ENCODE measurements around the gene KRT73. TPM values are rescaled to one million over a fixed set of nuclear protein-coding genes. Genes with fewer than 3 reads are reported as not detected.

KRT73 gene
- total and polyA plus RNA-seq, 2 of the 8 experiments (the other 6 are each of a cell fraction or from before 2014, with no cell fraction given), result not detected

- Histone ChIP-seq H3K36me3 (ENCODE audit: control insufficient read depth in 2 of 4, insufficient read depth in 4 of 4, low read length in 3 of 4) (no peaks in the 10 kb centered on the region), H3K79me2 (ENCODE audit: control insufficient read depth in 1 of 2, insufficient read depth in 2 of 2, low read length in 2 of 2) (no peaks in the 10 kb centered on the region), H2AK5ac (ENCODE audit: low read depth, low read length) (no peak overlapping the region), H3K27me3 (replicated peaks in 1 of 4; ENCODE audit: control insufficient read depth in 3 of 4, extremely low read depth in 1 of 4, insufficient read depth in 3 of 4, low read length in 3 of 4) (peaks cover 0 to 2% (median under 1%) of the 10 kb centered on the region in 4 experiments; a peak in 5 of 7 replicates), H3K4me3 (ENCODE audit: extremely low read depth in 1 of 4, insufficient read depth in 2 of 4, low read depth in 3 of 4, low read length in 4 of 4) (no peak overlapping the region), H2BK5ac (ENCODE audit: low read depth, low read length) (no peak overlapping the region), H2BK15ac (ENCODE audit: low read length) (no peak overlapping the region), H3K23ac (ENCODE audit: insufficient read length) (no peak overlapping the region), H4K91ac (replicated peaks; ENCODE audit: insufficient read length, low read length) (no peak overlapping the region), H3K18ac (ENCODE audit: extremely low read depth, low read length) (no peak overlapping the region), H2BK120ac (replicated peaks; ENCODE audit: low read depth, low read length) (no peak overlapping the region), H2BK12ac (ENCODE audit: low read depth, low read length) (no peak overlapping the region), H2BK20ac (ENCODE audit: low read length) (no peak overlapping the region), H3K4me2 (ENCODE audit: insufficient read depth in 1 of 2, low read depth in 2 of 2, low read length in 2 of 2) (no peak overlapping the region), H3K9ac (replicated peaks in 1 of 4; ENCODE audit: extremely low read depth in 1 of 4, low read depth in 3 of 4, low read length in 3 of 4) (no peak overlapping the region), H3K9me3 (ENCODE audit: insufficient read depth in 2 of 2, low read depth in 1 of 2, low read length in 1 of 2) (no peaks in the 10 kb centered on the region; a peak in 1 of 4 replicates), H3K4me1 (replicated peaks in 1 of 4; ENCODE audit: control insufficient read depth in 3 of 4, insufficient read depth in 4 of 4, low read length in 3 of 4) (peaks cover 0 to under 1% (median 0%) of the 10 kb centered on the region in 4 experiments; a peak in 1 of 7 replicates), H3K4ac (replicated peaks; ENCODE audit: insufficient read length, low read depth, low read length) (no peak overlapping the region), H3K23me2 (ENCODE audit: low read depth, low read length) (no peaks in the 10 kb centered on the region; the same call in 1 of the 2 replicates), H3K56ac (replicated peaks; ENCODE audit: insufficient read length, low read depth, low read length) (no peak overlapping the region), H3K14ac (ENCODE audit: insufficient read length) (no peak overlapping the region), H3K27ac (ENCODE audit: low read depth, low read length) (no peak overlapping the region), H4K8ac (ENCODE audit: extremely low read depth, insufficient read depth, low read length) (no peak overlapping the region), H3K79me1 (ENCODE audit: low read depth, low read length) (no peaks in the 10 kb centered on the region), H2AFZ (ENCODE audit: low read length) (no peak overlapping the region), H4K5ac (ENCODE audit: insufficient read length, low read depth, low read length) (no peak overlapping the region), H4K20me1 (replicated peaks in 1 of 2; ENCODE audit: control insufficient read depth in 1 of 2, insufficient read depth in 2 of 2, low read length in 2 of 2) (no peaks in the 10 kb centered on the region)
- DNase-seq (ENCODE audit: low read depth in 1 of 2, low spot score in 2 of 2) (peak in 1 of 2 experiments; percentile 13), FAIRE-seq (no peak)
- ChIA-PET POLR2A (ENCODE audit: partially characterized antibody) (no interaction called here), CTCF (ENCODE audit: partially characterized antibody) (interaction anchor here (1.1 to 1.5 kb wide), 4 partner anchors 8 to 274 kb away, joined by 3 to 6 read pairs (median 4); no protein-coding TSS in a partner anchor)
- WGBS, 2 experiments (ENCODE audit: extremely low coverage in 1 of 2, insufficient coverage in 1 of 2, insufficient read length in 1 of 2, insufficient replicate concordance in 2 of 2, low coverage in 1 of 2, low lambda C conversion rate in 2 of 2, missing lambda C conversion rate in 1 of 2), result 95% methylated on average over 1 of the region's 1 CpG; no CpG with 5 or more reads in 1 of the 2 experiments
- TF ChIP-seq ASH2L (IDR thresholded peaks at IDR 0.05; ENCODE audit: low read length) (no peak), POLR2A (IDR thresholded peaks at IDR 0.05; ENCODE audit: control extremely low read depth in 1 of 2, low read depth in 2 of 2, low read length in 2 of 2) (no peak), EP300 (IDR thresholded peaks at IDR 0.05; ENCODE audit: borderline replicate concordance in 1 of 2, low read depth in 2 of 2, low read length in 2 of 2) (no peak), RFX5 (IDR thresholded peaks at IDR 0.05; ENCODE audit: borderline replicate concordance, low read depth, low read length) (no peak), SP1 (IDR thresholded peaks at IDR 0.05; ENCODE audit: low read depth, low read length) (no peak), TBP (IDR thresholded peaks at IDR 0.05; ENCODE audit: low read depth, low read length) (no peak), MAFK (IDR thresholded peaks at IDR 0.05; ENCODE audit: low read depth, low read length) (no peak), SIX5 (IDR thresholded peaks at IDR 0.05; ENCODE audit: low read depth, low read length) (no peak), HDAC6 (IDR thresholded peaks at IDR 0.05; ENCODE audit: low read depth, low read length) (no peak), SUZ12 (IDR thresholded peaks at IDR 0.05; ENCODE audit: low read length) (no peak), NRF1 (IDR thresholded peaks at IDR 0.05; ENCODE audit: low read depth, low read length) (no peak)
- TF ChIP-seq, protein P1, sequence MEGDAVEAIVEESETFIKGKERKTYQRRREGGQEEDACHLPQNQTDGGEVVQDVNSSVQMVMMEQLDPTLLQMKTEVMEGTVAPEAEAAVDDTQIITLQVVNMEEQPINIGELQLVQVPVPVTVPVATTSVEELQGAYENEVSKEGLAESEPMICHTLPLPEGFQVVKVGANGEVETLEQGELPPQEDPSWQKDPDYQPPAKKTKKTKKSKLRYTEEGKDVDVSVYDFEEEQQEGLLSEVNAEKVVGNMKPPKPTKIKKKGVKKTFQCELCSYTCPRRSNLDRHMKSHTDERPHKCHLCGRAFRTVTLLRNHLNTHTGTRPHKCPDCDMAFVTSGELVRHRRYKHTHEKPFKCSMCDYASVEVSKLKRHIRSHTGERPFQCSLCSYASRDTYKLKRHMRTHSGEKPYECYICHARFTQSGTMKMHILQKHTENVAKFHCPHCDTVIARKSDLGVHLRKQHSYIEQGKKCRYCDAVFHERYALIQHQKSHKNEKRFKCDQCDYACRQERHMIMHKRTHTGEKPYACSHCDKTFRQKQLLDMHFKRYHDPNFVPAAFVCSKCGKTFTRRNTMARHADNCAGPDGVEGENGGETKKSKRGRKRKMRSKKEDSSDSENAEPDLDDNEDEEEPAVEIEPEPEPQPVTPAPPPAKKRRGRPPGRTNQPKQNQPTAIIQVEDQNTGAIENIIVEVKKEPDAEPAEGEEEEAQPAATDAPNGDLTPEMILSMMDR (IDR thresholded peaks at IDR 0.05; ENCODE audit: control extremely low read depth in 1 of 3, insufficient read depth in 1 of 3, low read depth in 1 of 3, low read length in 3 of 3), result no peak
Observed at GRCh38 chr12:52605542-52605941, 12.8 kb downstream of the KRT73 start.

Data from H1 (cell line).